WERI-Rb-1 (cell line): ENCODE results near the gene MARK1.
A peak's percentile ranks its signal among the peaks of the same experiment; 100 is the strongest.
"Not testable (repeated sequence)": the region's sequence is repeated elsewhere in the genome, so short reads cannot be mapped to it uniquely, and the experiment has no call there.

Source experiments
- DNase-seq: peaks from one replicate; pipeline ENCODE4 v3.0.0-alpha.2; 2020
- H3K27ac ChIP-seq: fragments of 250-450 bp; sonication (Bioruptor Pico); 2 replicates; pipeline ENCODE4 v1.5.1; 2020; ENCODE audit warnings: mild to moderate bottlenecking, moderate library complexity
- H3K27me3 ChIP-seq: fragments of 250-450 bp; sonication (Bioruptor Pico); 2 replicates; pipeline ENCODE4 v1.5.1; 2021; ENCODE audit warnings: mild to moderate bottlenecking, low read depth, moderate library complexity; ENCODE audit not compliant: insufficient read depth, severe bottlenecking
- H3K36me3 ChIP-seq: fragments of 250-450 bp; sonication (Bioruptor Pico); 2 replicates; pipeline ENCODE4 v1.5.1; 2020; ENCODE audit warnings: mild to moderate bottlenecking, moderate library complexity
- H3K4me3 ChIP-seq: 2 replicates; pipeline ENCODE4 v1.5.1; 2011; ENCODE audit warnings: low read depth, mild to moderate bottlenecking, control low read depth, low read length
- H3K9me3 ChIP-seq: fragments of 250-450 bp; sonication (Bioruptor Pico); 2 replicates; pipeline ENCODE4 v1.5.1; 2021; ENCODE audit warnings: mild to moderate bottlenecking, moderate library complexity; ENCODE audit not compliant: severe bottlenecking
- CTCF ChIP-seq: IDR thresholded peaks from 2 replicates; pipeline ENCODE4 v1.5.1; 2011; ENCODE audit warnings: low read depth, mild to moderate bottlenecking, control low read depth, inconsistent platforms, low read length

MARK1 gene

DNA sequence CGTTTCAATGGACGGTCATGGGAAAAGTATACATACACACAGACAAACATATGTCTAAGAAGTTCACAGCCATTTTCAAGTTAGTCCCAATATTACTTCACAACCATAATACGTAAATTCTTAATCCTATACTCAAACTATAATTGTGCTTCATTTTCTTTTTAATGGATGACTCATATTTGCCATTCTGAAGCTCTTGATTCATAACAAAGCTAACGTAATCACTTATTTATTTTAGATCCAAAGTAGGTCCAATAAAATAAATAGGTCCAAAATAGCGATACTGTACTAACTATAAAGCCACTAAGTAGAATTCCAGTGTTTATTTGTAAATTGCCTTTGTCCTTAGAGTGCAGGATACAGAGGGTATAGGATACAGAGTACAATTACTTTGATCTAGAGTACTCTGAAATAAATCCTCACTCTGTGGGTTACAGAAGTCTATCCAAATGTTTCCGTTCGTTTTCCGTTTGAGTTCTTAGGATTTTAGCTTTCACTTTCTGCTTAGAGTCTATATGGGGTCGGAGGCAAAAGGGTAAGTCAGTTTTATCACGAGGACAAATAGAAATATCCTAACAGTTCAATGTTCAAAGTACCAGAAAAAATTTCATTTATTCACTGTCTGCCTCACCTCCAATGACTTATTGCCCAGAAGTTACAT, 153.4 kb downstream of the MARK1 start:
- no peak for DNase-seq
- H3K27ac ChIP-seq = no peak overlapping the region
- H3K27me3 ChIP-seq = no peaks in the 10 kb centered on the region
- no peak overlapping the region for H3K4me3 ChIP-seq
- H3K9me3 ChIP-seq = no peaks in the 10 kb centered on the region
- no peaks in the 10 kb centered on the region for H3K36me3 ChIP-seq
- TF ChIP-seq CTCF = no peak

DNA sequence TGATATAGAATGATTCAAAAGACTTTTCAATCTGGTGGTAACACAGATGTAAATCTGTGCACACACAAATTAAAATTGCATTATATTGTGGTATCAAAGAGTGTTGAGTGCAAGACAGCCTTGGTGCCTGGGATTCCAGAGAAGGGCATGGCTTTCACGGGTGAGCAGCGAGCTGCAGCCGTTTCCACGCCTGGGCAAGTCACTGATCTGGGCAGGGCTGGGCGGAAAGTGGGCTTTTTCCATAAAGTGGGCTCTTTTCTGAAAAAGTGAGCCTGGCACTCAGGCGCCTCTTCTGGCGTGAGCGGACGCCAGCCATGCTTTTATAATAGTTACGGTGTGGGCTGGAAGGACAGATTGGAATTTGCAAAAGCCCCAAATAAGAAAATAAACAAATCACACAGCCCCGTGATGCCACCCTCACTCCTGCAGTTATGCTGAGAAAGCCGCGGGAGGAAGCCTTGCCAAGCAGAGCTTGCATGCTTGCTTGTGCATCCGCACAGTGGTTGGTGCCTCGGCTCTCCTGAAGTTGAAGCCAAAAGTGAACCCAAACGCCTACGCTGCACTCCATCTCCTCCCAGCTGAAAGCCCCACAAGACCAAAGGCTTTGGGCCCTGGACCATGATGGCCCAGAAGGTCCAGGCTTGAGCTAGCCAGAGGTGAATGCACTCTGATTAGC, 155.1 kb downstream of the MARK1 start:
- H3K36me3 ChIP-seq = no peaks in the 10 kb centered on the region
- no peak for DNase-seq
- no peaks in the 10 kb centered on the region for H3K27me3 ChIP-seq
- H3K9me3 ChIP-seq = no peaks in the 10 kb centered on the region
- no peak overlapping the region for H3K4me3 ChIP-seq
- H3K27ac ChIP-seq = no peak overlapping the region
- no peak for TF ChIP-seq CTCF

DNA sequence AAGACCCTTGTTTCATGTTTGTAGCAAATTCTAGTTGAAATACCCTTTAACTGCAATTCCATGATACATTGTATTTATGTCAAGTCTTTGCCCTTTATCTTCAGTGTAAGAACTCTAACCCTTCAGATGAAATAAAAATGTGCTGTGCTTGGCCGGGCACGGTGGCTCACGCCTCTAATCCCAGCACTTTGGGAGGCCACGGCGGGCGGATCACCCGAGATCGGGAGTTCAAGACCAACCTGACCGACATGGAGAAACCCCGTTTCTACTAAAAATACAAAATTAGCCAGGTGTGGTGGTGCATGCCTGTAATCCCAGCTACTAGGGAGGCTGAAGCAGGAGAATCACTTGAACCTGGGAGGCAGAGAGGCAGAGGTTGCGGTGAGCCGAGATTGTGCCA, 155.8 kb downstream of the MARK1 start:
- H3K36me3 ChIP-seq, H3K27me3 ChIP-seq, H3K4me3 ChIP-seq, H3K27ac ChIP-seq, H3K9me3 ChIP-seq, DNase-seq: not testable (repeated sequence)

DNA sequence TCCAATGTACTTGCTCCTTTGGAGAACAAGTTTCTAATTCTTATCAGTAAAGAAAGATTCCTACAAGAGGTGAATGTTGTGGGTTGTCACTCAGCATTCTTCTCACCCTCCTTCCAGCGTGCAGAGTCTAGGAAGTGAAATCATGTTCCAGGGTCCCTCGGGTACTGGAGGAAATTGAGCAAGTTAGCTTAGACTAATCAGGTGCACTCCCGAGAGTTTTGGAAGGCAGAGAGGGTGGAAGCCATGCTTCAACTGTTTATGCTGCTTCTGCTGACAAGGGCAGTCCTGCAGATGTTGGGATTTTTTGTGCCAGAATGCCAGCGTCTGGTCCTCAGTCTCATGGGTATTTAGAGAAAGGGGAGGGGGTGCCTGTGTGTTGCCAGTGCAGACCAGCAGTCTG, 157.0 kb downstream of the MARK1 start:
- H3K9me3 ChIP-seq = no peaks in the 10 kb centered on the region
- no peak for DNase-seq

GRCh38 chr1:220685879-220686278, 157.9 kb downstream of the MARK1 start:
- no peaks in the 10 kb centered on the region for H3K9me3 ChIP-seq
- peak; percentile 43 for TF ChIP-seq CTCF
- no peaks in the 10 kb centered on the region for H3K36me3 ChIP-seq
- H3K27ac ChIP-seq = no peak overlapping the region
- DNase-seq = peak; percentile 38
- H3K4me3 ChIP-seq = no peak overlapping the region
- no peaks in the 10 kb centered on the region for H3K27me3 ChIP-seq

More for the DNA sequence above, 157.0 kb downstream of the MARK1 start:
- no peak overlapping the region for H3K4me3 ChIP-seq
- no peaks in the 10 kb centered on the region for H3K27me3 ChIP-seq
- no peaks in the 10 kb centered on the region for H3K36me3 ChIP-seq
- TF ChIP-seq CTCF = no peak
- H3K27ac ChIP-seq = no peak overlapping the region

DNA sequence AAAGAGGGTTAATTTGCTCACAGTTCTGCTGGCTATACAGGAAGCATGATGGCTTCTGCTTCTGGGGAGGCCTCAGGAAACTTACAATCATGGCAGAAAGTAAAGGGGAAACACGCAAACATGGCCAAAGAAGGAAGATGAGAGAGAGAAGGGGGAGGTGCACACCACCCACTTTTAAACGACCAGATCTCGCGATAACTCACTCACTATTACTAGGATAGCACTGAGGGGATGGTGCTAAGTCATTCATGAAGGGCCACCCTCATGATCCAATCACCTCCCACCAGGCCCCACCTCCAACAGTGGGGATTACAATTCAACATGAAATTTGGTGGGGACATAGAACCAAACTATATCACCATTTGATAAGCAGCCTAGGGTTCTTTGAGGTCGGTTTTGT, 159.9 kb downstream of the MARK1 start:
- Histone ChIP-seq H3K4me3 (no peak overlapping the region), H3K9me3 (no peaks in the 10 kb centered on the region), H3K36me3 (no peaks in the 10 kb centered on the region), H3K27ac (no peak overlapping the region), H3K27me3 (no peaks in the 10 kb centered on the region)
- no peak for TF ChIP-seq CTCF
- no peak for DNase-seq
